DND-41 (cell line): ENCODE measurements around the gene DNMT1.

ENCODE experiments used
- EZH2 ChIP-seq: IDR thresholded peaks from 3 replicates; pipeline ENCODE4 v1.6.1; 2012; ENCODE audit warnings: borderline replicate concordance, low read depth, mild to moderate bottlenecking, moderate library complexity, low read length, inconsistent platforms; ENCODE audit not compliant: severe bottlenecking
- TF ChIP-seq, protein P1 (sequence below): IDR thresholded peaks from 2 replicates; pipeline ENCODE4 v1.5.1; 2012; ENCODE audit warnings: borderline replicate concordance, low read length, moderate library complexity, mild to moderate bottlenecking; ENCODE audit not compliant: poor library complexity, severe bottlenecking; ENCODE audit errors: extremely low read depth

GRCh38 chr19:10109528-10109927 lies 85.2 kb downstream of the DNMT1 start:
- TF ChIP-seq, protein P1, sequence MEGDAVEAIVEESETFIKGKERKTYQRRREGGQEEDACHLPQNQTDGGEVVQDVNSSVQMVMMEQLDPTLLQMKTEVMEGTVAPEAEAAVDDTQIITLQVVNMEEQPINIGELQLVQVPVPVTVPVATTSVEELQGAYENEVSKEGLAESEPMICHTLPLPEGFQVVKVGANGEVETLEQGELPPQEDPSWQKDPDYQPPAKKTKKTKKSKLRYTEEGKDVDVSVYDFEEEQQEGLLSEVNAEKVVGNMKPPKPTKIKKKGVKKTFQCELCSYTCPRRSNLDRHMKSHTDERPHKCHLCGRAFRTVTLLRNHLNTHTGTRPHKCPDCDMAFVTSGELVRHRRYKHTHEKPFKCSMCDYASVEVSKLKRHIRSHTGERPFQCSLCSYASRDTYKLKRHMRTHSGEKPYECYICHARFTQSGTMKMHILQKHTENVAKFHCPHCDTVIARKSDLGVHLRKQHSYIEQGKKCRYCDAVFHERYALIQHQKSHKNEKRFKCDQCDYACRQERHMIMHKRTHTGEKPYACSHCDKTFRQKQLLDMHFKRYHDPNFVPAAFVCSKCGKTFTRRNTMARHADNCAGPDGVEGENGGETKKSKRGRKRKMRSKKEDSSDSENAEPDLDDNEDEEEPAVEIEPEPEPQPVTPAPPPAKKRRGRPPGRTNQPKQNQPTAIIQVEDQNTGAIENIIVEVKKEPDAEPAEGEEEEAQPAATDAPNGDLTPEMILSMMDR: no peak
- TF ChIP-seq EZH2: no peak
